NOMO-1 (cell line): ENCODE measurements around the gene APOBEC4.
"Not testable (repeated sequence)": the region's sequence is repeated elsewhere in the genome, so short reads cannot be mapped to it uniquely, and the experiment has no call there.

Experiments used
- DNase-seq, 2 experiments: peaks; one replicate each; lab custom pipeline; 2025; ENCODE audit not compliant: unreplicated experiment in 2 of 2; lab: John Stamatoyannopoulos, UW

The APOBEC4 gene

GRCh38 chr1:183635606-183636333 lies 17.3 kb downstream of the APOBEC4 start, which contains the start of gene ARPC5:
Gene ARPC5, minus strand, starts transcription at chr1:183635783. Its CDS starts 124 bp downstream, at chr1:183635659.
- DNase-seq: peak; percentile 98

DNA sequence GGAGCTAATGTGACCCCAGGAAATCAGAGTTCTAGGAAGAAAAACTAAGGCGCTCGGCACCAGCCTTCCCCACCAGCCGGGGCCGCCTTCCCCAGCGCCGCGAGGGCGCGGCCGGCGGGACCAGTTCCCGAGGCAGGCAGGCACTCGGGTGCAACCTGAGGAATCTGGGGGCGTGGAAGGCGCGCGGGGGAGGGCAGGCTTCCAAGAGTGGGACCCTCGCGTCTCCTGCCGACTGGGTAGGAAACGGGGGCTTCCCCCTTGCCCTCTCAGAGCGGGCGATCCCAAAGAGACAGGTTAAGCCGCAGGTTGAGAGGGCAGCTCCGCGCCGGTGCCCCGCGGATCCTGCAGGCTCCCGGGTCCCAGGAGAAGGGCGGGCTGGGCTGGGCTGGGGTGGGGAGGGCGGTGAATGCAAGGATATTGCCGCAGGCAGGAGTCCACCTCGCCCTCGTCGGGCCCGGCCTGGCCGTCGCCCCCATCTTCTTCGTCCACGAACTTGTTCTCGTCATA lies 18.0 kb downstream of the APOBEC4 start:
- DNase-seq: no peak

GRCh38 chr1:183634429-183635065 lies 18.6 kb downstream of the APOBEC4 start:
- DNase-seq: no peak

DNA sequence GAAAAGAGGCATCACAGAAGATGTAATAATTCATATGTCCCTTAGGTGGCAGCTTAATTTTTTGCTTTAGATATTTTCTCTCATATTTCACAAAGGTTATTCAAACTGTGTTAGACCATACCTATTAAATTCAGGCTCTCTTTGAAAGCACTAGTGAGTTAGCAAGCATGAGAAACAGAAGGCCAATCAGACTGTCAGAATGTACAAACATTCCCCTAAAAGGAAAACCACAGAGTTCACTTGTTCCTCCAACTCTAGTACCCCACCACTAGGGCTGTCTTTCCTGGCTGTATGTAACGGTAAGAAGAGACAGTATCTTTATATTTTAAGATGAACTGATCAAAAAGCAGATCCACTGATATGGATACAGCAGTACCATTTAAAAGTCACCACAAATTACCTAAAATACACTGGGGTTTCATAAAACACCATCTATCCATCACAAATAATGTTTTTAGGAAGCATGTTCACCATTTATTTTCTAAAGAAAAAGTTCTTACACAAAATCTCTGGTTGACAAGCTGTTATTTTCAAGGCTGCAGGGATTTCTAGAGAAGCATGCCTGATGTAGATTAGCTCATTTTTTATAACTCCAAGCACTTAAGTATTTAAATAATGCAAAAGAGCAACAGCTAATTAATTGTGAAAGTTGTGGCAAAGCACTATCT lies 19.3 kb downstream of the APOBEC4 start:
- DNase-seq: peak; percentile 63 to 64

- DNase-seq: no peak
Observed at GRCh38 chr1:183632964-183633363, 20.2 kb downstream of the APOBEC4 start.

DNA sequence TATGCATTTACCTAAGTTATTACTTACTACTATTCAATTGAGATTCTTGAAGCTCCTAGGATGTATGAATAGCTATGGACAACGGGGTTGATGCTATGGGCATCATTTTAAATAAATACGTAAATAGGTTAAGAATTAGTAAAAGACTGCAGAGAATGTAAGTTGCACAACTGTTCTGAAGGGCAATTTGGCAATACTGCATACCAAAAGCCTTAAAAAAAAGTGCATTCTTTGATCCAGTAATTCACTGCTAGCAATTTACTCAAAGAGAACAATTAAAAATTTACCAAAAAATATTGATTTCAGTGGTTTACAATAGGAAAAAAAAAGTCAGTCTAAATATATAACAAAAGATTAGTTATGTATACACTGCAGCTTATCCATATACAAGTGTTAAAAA lies 21.0 kb downstream of the APOBEC4 start:
- no peak for DNase-seq

DNA sequence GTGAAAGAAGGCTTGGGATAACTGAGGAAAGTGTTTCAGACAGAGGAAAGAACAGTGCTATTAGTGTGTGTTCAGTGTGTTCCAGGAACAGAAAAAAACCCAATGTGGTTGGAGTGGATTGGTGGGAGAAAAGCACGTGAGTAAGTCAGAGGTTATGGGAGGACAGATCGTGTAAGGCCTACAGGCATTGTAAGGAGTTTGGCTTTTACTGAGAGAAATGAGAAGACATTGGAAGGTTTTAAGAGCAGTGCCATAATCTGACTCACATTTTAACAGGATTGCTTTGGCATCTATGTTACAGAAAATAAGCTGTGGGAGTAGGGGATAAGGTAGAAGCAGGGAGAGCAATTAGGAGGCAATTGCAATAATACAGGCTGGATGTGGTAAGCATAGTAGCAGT lies 22.4 kb downstream of the APOBEC4 start:
- no peak for DNase-seq

- no peak for DNase-seq
Observed at GRCh38 chr1:183628537-183628936, 24.6 kb downstream of the APOBEC4 start.

GRCh38 chr1:183626236-183626635 lies 26.9 kb downstream of the APOBEC4 start:
- peak in 1 of 2 experiments; percentile 49 for DNase-seq

GRCh38 chr1:183622884-183623785 lies 30.0 kb downstream of the APOBEC4 start:
- DNase-seq: peak; percentile 22 to 65

DNA sequence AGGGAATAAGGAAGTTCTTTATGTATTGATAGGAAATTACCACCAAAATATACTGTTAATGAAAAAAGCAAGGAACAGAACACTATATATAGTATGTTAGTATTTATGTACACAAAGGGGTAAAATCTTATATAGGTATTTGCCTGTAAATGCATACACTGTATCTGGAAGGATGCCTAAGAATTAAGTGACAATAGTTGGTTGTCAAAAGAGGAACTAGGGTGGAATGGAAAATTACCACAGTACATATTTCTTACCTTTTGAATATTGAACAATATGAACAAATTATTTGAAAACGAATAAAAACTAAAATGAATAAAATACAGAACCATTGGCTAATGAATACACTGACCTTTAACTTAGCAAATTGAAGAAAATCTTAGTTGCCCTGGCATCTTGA lies 31.1 kb downstream of the APOBEC4 start:
- peak in 1 of 2 experiments; percentile 59 for DNase-seq

DNA sequence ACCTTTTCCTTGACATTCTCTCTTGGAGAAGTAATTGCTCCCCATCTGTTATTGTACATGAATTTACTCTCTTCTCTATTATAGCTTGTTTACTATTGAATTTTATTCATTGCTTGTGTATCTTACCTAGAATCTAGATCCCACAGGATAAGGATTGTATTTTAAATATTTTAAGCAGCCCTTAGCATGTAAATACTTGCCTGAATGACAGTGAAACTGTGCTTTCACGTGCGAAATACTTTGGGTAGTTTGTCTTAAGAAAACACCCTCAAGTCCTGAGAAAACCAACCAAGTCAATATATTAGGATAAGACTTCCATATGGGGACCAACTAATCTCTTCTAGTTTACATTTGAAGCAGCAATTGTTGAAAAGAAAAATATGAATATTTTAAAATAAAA lies 32.8 kb downstream of the APOBEC4 start:
- no peak for DNase-seq

DNA sequence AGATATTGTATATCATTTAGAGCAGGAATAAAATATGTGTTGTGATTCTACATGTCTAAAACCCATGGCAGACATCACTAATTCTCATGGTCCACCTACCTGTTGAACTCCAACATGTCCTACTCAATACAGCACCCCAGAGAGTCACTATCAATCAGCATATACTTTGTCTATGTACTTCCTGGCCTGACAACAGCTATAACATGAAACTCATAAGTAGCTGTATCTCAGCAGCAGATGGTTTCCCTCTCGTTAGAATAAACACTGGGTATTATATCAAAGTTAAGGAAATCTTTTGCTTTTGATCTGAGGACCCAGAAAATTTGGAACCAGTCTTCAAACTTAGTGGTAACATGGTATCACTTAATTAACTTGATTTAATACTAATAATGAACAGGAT lies 33.3 kb downstream of the APOBEC4 start:
- DNase-seq: no peak

- DNase-seq: not testable (repeated sequence)
Observed at GRCh38 chr1:183618202-183618601, 34.9 kb downstream of the APOBEC4 start.

DNA sequence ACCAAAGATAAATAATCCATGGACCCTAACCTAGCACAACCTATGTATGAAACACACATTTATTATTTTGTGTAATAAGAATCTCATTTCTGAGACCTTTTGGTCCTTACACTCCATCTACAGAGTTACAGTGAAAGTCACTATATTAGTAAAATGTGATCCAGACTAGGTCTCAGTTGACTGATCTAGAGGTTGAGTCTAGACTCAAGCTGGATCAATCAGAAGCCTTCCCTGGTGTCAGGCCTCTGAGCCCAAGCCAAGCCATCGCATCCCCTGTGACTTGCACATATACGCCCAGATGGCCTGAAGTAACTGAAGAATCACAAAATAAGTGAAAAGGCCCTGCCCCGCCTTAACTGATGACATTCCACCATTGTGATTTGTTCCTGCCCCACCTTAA lies 40.1 kb downstream of the APOBEC4 start:
- not testable (repeated sequence) for DNase-seq

- DNase-seq: no peak
Observed at GRCh38 chr1:183612407-183612806, 40.7 kb downstream of the APOBEC4 start.

DNA sequence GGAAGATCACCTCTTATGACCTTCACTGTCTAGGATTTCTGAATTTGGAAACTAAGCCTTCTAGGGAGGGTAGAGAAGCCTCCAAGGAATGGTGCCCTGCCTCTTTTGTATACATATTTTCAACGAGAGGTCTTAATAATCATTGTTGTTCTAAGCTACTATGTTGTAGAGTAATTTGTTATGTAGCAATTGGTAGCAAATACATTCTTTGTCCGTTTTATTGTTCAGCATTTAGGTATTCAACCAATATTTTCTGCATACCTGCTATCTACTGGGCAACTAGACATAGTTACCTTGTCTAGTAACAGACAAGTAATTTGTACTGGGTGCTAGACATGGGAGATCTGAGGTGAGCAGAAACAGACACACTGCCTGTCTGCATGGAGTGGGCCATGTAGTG lies 42.1 kb downstream of the APOBEC4 start:
- DNase-seq: no peak

DNA sequence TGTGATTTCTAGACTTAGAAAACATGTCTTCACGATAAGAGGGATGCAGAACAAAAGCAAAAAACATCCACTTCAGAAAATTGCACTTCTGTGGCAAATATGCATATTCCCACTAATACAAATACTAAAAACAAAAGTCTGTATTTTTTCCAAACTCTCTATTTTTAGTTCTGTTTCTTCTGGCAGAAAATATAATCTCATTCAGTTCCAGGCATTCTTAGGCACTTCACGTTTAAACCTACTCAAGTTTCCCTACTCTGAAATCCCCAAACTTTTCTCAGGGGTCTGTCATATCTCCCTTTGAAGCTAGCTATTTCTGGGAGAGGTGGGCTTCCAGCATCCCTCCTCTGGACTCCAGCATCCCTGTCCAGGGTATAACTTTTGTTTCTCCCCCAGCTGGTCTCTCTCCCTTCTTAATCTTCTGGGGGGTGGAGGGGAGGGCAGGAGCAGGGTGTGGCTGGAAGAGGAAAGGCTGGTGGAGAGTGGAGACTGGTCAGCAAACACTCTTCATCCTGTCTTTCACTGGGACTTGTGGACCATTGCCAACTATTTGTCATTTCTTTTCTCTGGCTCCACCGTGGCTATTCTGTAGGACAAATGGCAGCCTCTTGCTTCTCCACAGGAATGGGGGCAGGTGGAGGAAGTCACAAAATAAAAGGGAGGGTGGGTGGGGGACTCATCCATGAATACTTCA lies 43.2 kb downstream of the APOBEC4 start:
- no peak for DNase-seq

- DNase-seq: peak; percentile 72 to 95
Observed at GRCh38 chr1:183609313-183609712, 43.8 kb downstream of the APOBEC4 start.
